Heart right ventricle (tissue), 16 donors: Measurements from ENCODE around the gene SPRR1B. TPM values are rescaled to one million over a fixed set of nuclear protein-coding genes. Genes with fewer than 3 reads are reported as not detected.

Experiments used
- ATAC-seq, 8 donors: fragments of 200-7000 bp; cut with Tn5 transposase; one replicate each; pipeline ENCODE4 v1.9.1; 2020; ENCODE audit warnings: mild to moderate bottlenecking in 8 of 8, moderate library complexity in 8 of 8, moderate number of reproducible peaks in 1 of 8
- DNase-seq, 2 donors: peaks; one replicate each; pipeline ENCODE4 v3.0.0-alpha.2; 2020
- H3K27ac ChIP-seq, 10 donors: fragments of 200-600 bp; sonication (generic) in 2 of 10; one replicate each; pipeline versions ENCODE4 v1.5.0 to v1.8.0; 2020 to 2022; ENCODE audit warnings: mild to moderate bottlenecking in 3 of 10
- H3K27me3 ChIP-seq, 7 donors: fragments of 200-600 bp; one replicate each; pipeline ENCODE4 v1.8.0; 2021 to 2022; ENCODE audit warnings: mild to moderate bottlenecking in 2 of 7
- H3K36me3 ChIP-seq, 9 donors: fragments of 200-600 bp; sonication (generic) in 1 of 9; one replicate each; pipeline versions ENCODE4 v1.5.0 to v1.8.0; 2020 to 2022; ENCODE audit warnings: mild to moderate bottlenecking in 2 of 9
- H3K4me1 ChIP-seq, 9 donors: fragments of 200-600 bp; sonication (generic) in 1 of 9; one replicate each; pipeline versions ENCODE4 v1.5.0 to v1.8.0; 2020 to 2022; ENCODE audit warnings: mild to moderate bottlenecking in 4 of 9
- H3K4me3 ChIP-seq, 10 donors: fragments of 200-600 bp; sonication (generic) in 2 of 10; one replicate each; pipeline versions ENCODE4 v1.5.0 to v1.8.0; 2020 to 2022; ENCODE audit warnings: mild to moderate bottlenecking in 7 of 10, moderate library complexity in 2 of 10
- H3K9me3 ChIP-seq, 11 donors: fragments of 200-600 bp in 10 of 11; sonication (generic) in 2 of 11; one replicate each; pipeline versions ENCODE4 v1.5.0 to v1.8.0; 2013 to 2022; ENCODE audit warnings: mild to moderate bottlenecking in 2 of 11, control low read depth in 1 of 11, moderate library complexity in 1 of 11
- WGBS, 2 donors: extraction: QIAGEN DNeasy Blood & Tissue Kit; methylation state at CpG; one replicate each; pipeline ENCODE4 v1.1.7; 2013; ENCODE audit warnings: inconsistent platforms in 1 of 2; 5-methylcytosine and 5-hydroxymethylcytosine counted together
- intact Hi-C, 10 donors: fragments of 100-400 bp; cut with DNase I; formaldehyde crosslinking; loops; one replicate each; pipeline versions ENCODE4 v1.11.1 to v1.14.2; 2022
- polyA plus RNA-seq, 2 donors: library from polyadenylated mRNA; stranded (reverse); fragments of 200-250 nt; gene quantifications; one replicate each; pipeline ENCODE4 v1.2.3, GENCODE V29; 2013
- total RNA-seq, 10 donors: library from RNA; stranded (reverse); fragmentation: NEBNext Ultra II Directional in 3 of 10; extraction: Animal tissue kit (Norgen Biotek cat#: 25700) in 3 of 10; gene quantifications; one replicate each; pipeline versions ENCODE4 v1.2.1 to v1.2.4, GENCODE V29; 2021 to 2023
- TF ChIP-seq, protein P1 (sequence below), 9 donors: fragments of 200-600 bp; sonication (generic) in 2 of 9; IDR thresholded peaks; one replicate each; pipeline versions ENCODE4 v1.5.0 to v1.8.0; 2021 to 2022; ENCODE audit warnings: antibody characterized with exemption in 9 of 9, mild to moderate bottlenecking in 5 of 9, moderate library complexity in 1 of 9
- donor health status: Arrhythmogenic right ventricular cardiomyopathy.
- donor health status: ischemic (EF 13 %, LVEDD 7.1; RV severe dilation, severe dysfunction).
- donor health status: healthy with polysubstance abuse.
- donor health status: DM: no; HTN: yes; CAD: no.
- donor health status: DM: no; HTN: no; CAD: no.
- donor health status: ischemic (EF 25% LVEDD 6.9; RV normal size, moderate dysfunction).
- donor health status: ischemic (EF 25% LVEDD 5.7; RV mildly dilated, moderate dysfunction).
- donor health status: healthy.
- donor health status: DM: yes; HTN: yes; CAD: no.
- donor health status: Ischemic cardiomyopathy.
- donor health status: ischemic (EF 35%, LVEDD 5.7; RV mildly dilated, moderate dysfunction).
- donor health status: nonischemic (EF 11% LVEDD 7.7; RV severe dilation, severe dysfunction).
- donor health status: DM: yes; HTN: yes; CAD: no.
- donor health status: PGD.
- donor health status: ischemic (EF 29% LVEDD 5.4; RV normal size, mild dysfunction).
- donor health status: nonischemic (EF 23%, LVEDD 6.1; RV moderate dilation, normal function).

SPRR1B gene
- total and polyA plus RNA-seq, 12 donors, result 0.30 TPM; not detected in 11

DNA sequence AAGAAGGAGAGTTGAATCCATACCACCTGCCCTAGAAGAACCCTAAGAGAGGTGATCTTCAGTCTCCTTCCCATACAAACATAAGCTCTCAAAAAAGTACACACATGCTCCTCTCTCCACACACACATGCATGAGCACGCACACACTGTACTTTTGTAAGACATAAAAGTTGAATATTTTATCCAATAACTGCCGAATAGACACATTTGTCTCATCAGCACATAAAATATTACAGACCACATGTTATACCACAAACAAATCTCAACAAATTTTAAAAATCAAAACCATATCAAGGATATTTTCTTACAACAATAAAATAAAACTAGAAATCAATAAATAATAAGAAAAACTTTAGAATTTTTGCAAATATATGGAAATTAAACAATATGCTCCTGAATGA is 44.4 kb upstream of the SPRR1B start:
- Histone ChIP-seq H3K4me3 (no peak overlapping the region), H3K27ac (no peak overlapping the region)
- no peak for ATAC-seq

DNA sequence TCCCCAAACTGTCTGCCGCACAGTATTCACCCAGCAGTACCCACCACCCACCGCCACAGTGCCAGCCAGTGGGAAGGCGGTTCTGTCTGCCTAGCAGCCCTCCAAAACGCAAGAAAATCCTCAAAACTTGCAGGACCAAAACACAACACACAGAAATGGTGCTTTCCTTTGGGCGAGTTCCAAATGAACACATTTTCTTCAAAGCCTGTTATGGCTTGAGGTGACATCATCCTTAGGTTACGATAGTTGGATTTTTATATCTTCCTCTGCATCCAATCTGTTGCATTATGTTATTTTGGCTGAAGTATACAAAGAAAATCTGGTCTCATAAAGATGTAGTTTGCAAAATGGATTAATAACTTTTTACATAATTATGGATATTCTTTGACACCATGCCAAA is 37.8 kb upstream of the SPRR1B start:
- 70 to 77% methylated on average over 6 of the region's 6 CpGs for WGBS, 2 donors
- Histone ChIP-seq H3K27ac (no peak overlapping the region), H3K9me3 (peaks cover 0 to 16% (median 3%) of the 10 kb centered on the region in 11 donors), H3K27me3 (no peaks in the 10 kb centered on the region), H3K36me3 (no peaks in the 10 kb centered on the region), H3K4me1 (no peaks in the 10 kb centered on the region), H3K4me3 (no peak overlapping the region)
- intact Hi-C loops, result no loop called here
- ATAC-seq, result no peak
- no peak for DNase-seq
- TF ChIP-seq, protein P1, sequence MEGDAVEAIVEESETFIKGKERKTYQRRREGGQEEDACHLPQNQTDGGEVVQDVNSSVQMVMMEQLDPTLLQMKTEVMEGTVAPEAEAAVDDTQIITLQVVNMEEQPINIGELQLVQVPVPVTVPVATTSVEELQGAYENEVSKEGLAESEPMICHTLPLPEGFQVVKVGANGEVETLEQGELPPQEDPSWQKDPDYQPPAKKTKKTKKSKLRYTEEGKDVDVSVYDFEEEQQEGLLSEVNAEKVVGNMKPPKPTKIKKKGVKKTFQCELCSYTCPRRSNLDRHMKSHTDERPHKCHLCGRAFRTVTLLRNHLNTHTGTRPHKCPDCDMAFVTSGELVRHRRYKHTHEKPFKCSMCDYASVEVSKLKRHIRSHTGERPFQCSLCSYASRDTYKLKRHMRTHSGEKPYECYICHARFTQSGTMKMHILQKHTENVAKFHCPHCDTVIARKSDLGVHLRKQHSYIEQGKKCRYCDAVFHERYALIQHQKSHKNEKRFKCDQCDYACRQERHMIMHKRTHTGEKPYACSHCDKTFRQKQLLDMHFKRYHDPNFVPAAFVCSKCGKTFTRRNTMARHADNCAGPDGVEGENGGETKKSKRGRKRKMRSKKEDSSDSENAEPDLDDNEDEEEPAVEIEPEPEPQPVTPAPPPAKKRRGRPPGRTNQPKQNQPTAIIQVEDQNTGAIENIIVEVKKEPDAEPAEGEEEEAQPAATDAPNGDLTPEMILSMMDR (IDR thresholded peaks at IDR 0.05), result no peak

More for the DNA sequence above, 44.4 kb upstream of the SPRR1B start:
- Histone ChIP-seq H3K27me3 (peaks cover 0 to 11% (median 0%) of the 10 kb centered on the region in 7 donors), H3K9me3 (peaks cover 0 to 5% (median 0%) of the 10 kb centered on the region in 11 donors), H3K4me1 (no peaks in the 10 kb centered on the region), H3K36me3 (no peaks in the 10 kb centered on the region)
- WGBS, 2 donors, result 83 to 87% methylated on average over 2 of the region's 2 CpGs
- TF ChIP-seq, protein P1 (IDR thresholded peaks at IDR 0.05), result no peak
- intact Hi-C loops, result no loop called here
- DNase-seq, result no peak

DNA sequence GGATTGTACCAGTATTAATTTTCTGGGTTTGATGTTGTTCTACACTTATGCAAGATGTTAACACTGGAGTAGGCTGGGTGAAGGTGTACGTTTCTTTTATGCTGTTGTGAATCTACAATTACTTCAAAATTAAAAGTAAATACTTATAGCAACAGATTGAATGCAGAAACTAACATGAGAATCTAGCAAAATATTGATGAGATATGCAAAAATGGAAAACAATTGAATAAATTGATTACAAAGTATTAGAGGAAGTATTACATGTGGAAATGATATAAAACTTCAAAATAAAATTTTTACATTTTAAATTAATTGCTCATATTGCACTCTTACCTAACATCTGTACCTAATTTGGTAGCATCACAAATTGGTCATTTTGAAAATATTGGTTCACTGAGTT is 35.2 kb upstream of the SPRR1B start:
- no peak overlapping the region for H3K4me3 ChIP-seq
- H3K36me3 ChIP-seq, result no peaks in the 10 kb centered on the region
- no peak for DNase-seq
- H3K4me1 ChIP-seq, result no peaks in the 10 kb centered on the region
- TF ChIP-seq, protein P1 (IDR thresholded peaks at IDR 0.05), result no peak
- WGBS, 2 donors, result 27 to 33% methylated on average over 1 of the region's 1 CpG
- intact Hi-C loops, result no loop called here
- no peak for ATAC-seq
- H3K9me3 ChIP-seq, result peaks cover 0 to 16% (median 3%) of the 10 kb centered on the region in 11 donors
- no peak overlapping the region for H3K27ac ChIP-seq
- no peaks in the 10 kb centered on the region for H3K27me3 ChIP-seq

DNA sequence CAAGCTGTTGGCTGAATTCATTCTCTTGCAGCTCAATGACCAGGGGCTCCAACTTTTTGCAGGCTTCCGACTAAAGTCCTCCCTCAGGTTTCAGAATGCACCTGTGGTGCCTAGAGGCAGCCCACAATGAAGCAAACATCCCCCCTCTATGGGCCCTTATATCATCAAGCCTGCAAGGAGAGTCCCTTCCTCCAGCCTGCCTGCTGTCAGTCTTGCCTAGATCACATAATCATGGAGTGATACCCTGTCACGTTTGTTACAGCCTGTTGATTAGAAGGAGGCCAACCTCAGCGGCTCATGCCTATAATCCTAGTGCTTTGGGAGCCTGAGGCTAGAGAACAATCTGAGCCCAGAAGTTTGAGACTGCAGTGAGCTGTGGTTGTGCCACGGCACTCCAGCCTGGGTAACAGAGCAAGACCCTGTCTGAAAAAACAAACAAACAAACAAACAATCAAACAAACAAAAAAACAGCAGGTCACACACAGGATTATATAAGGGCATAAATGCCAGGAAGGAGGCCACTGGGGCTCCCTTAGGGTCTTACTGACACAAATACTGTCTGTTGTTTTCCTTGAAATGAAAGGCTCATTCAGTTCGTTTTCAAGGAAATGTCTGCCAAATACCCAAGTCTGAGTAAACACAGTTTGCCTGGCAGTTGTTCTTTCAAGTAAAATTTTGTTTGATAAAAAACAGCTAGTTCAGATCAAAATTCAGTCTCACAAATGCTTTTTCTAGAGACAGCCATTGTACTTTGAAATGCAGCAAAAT is 34.2 kb upstream of the SPRR1B start:
- DNase-seq (no peak), ATAC-seq (no peak)
- H3K4me1 ChIP-seq, result no peaks in the 10 kb centered on the region
- H3K27ac ChIP-seq, result no peak overlapping the region
- 17 to 24% methylated on average over 5 of the region's 5 CpGs for WGBS, 2 donors
- H3K27me3 ChIP-seq, result no peaks in the 10 kb centered on the region
- no peak overlapping the region for H3K4me3 ChIP-seq
- TF ChIP-seq, protein P1 (IDR thresholded peaks at IDR 0.05), result no peak
- peaks cover 0 to 16% (median 3%) of the 10 kb centered on the region in 11 donors for H3K9me3 ChIP-seq
- intact Hi-C loops, result no loop called here
- no peaks in the 10 kb centered on the region for H3K36me3 ChIP-seq
